Ectodermal cell (in vitro differentiated cells): ENCODE measurements around the gene ZNF208. TPM values are rescaled to one million over a fixed set of nuclear protein-coding genes. Genes with fewer than 3 reads are reported as not detected.
A peak's percentile ranks its signal among the peaks of the same experiment; 100 is the strongest.
"Not testable (repeated sequence)": the region's sequence is repeated elsewhere in the genome, so short reads cannot be mapped to it uniquely, and the experiment has no call there.

Experiments used
- H3K27ac ChIP-seq: 2 replicates; pipeline ENCODE4 v1.7.0; 2013; ENCODE audit warnings: mild to moderate bottlenecking, low read depth, low read length; ENCODE audit not compliant: insufficient read depth, poor library complexity, severe bottlenecking
- H3K27me3 ChIP-seq: 2 replicates; pipeline ENCODE4 v1.7.0; 2013; ENCODE audit warnings: mild to moderate bottlenecking, low read length; ENCODE audit not compliant: insufficient read depth, control insufficient read depth, poor library complexity, severe bottlenecking
- H3K36me3 ChIP-seq: one replicate; pipeline ENCODE4 v1.7.0; 2013; ENCODE audit warnings: low read length; ENCODE audit not compliant: control insufficient read depth, insufficient read depth
- H3K4me1 ChIP-seq: one replicate; pipeline ENCODE4 v1.7.0; 2013; ENCODE audit warnings: low read length; ENCODE audit not compliant: control insufficient read depth, insufficient read depth
- H3K4me3 ChIP-seq: 2 replicates; pipeline ENCODE4 v1.7.0; 2013; ENCODE audit warnings: low read depth, low read length, control low read depth; ENCODE audit not compliant: insufficient read depth
- H3K9me3 ChIP-seq: 2 replicates; pipeline ENCODE4 v1.7.0; 2013; ENCODE audit warnings: mild to moderate bottlenecking, low read length, moderate library complexity; ENCODE audit not compliant: control insufficient read depth
- WGBS, 2 experiments: methylation state at CpG; one replicate each; pipeline ENCODE4 v1.1.7; 2013; ENCODE audit warnings: missing lambda C conversion rate in 2 of 2; 5-methylcytosine and 5-hydroxymethylcytosine counted together
- polyA plus RNA-seq, 4 experiments: library from polyadenylated mRNA; stranded (reverse); fragments of 50-300 nt; gene quantifications; one replicate each; pipeline ENCODE4 v1.2.3, GENCODE V29; 2013

The ZNF208 gene
- polyA plus RNA-seq (2013, experiment 1 of 4), result 2.6 TPM
- 2.1 TPM for polyA plus RNA-seq (2013, experiment 2 of 4)
- polyA plus RNA-seq (2013, experiment 3 of 4), result 1.2 TPM
- polyA plus RNA-seq (2013, experiment 4 of 4), result 0.77 TPM

DNA sequence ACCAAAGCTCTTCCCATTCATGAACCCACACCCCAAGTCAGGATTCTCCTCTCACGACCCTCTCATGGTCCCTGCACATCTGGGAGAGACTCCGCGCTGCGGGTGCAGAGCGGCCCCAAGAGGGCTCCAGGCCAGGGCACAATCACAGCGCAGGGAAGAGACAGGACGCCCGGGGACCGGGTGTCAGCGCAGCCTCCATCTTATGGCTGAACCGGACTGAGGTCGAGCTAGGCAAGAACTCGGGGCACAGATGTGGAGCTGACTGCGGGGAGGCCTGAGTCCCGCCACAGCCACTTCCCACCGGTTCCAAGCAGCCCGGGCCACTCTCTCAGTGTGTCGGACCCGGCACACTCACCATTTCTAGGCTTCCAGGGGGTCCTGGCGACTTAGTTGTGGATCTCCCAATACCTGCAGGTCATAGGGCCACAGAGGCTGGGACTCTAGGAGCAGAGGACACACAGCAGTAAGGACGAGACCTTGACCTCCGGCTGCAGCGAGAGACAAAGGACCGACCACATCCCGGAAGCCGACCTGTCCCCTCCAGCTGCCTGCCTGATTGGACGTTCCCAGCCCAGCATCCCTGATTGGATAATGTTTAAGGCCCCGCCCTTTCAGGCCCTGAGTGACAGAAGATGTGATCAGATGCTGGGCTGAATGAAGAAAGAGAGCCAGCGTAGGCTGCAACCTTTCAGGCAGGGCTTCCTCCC, at the start of gene ZNF208:
Gene ZNF208, minus strand, starts transcription at position 507 of the 707 bp plus-strand sequence. Its CDS starts 149 bp downstream, at position 358.
- H3K9me3 ChIP-seq, H3K4me1 ChIP-seq, H3K27ac ChIP-seq, H3K27me3 ChIP-seq, H3K36me3 ChIP-seq: not testable (repeated sequence)
- 74 to 75% methylated on average over 29 of the region's 29 CpGs for WGBS, 2 experiments
- H3K4me3 ChIP-seq, result peak within 1 kb of the TSS; percentile 13

GRCh38 chr19:22052644-22053013, 41.9 kb upstream of the ZNF208 start:
- WGBS, 2 experiments, result 68% methylated on average over 19 to 20 of the region's 20 CpGs
- H3K4me1 ChIP-seq, result no peaks in the 10 kb centered on the region
- H3K4me3 ChIP-seq, result peak overlapping the region; percentile 8
- no peaks in the 10 kb centered on the region for H3K27me3 ChIP-seq
- no peaks in the 10 kb centered on the region for H3K36me3 ChIP-seq
- H3K9me3 ChIP-seq, result no peaks in the 10 kb centered on the region
- H3K27ac ChIP-seq, result no peak overlapping the region

GRCh38 chr19:22041151-22041550, 30.4 kb upstream of the ZNF208 start:
- not testable (repeated sequence) for H3K36me3 ChIP-seq, H3K9me3 ChIP-seq, H3K27me3 ChIP-seq, H3K27ac ChIP-seq, H3K4me3 ChIP-seq, H3K4me1 ChIP-seq
- 53 to 56% methylated on average over 3 of the region's 3 CpGs for WGBS, 2 experiments

GRCh38 chr19:22030680-22031079, 19.9 kb upstream of the ZNF208 start:
- Histone ChIP-seq H3K27ac (no peak overlapping the region), H3K4me1 (no peaks in the 10 kb centered on the region), H3K9me3 (peaks cover 15% of the 10 kb centered on the region), H3K27me3 (no peaks in the 10 kb centered on the region), H3K36me3 (no peaks in the 10 kb centered on the region), H3K4me3 (no peak overlapping the region)

DNA sequence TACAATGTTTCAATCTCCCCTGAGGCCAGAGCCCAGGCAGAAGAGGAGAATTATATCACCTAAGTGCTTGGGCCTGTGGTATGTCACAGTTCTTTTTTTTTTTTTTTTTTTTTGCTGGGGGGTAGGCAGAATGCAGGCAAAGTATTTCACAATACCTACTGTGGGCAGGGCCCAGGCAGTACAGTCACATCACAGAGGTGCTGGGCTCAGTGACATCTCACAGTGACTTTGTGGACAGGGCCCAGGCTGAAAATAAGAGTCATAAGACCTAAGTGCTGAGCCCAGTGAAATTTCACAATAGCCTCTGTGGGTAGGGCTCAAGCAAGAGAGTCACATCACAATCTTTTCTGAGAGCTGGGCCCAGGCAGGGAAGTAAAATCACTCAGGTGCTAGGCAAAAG, 15.9 kb upstream of the ZNF208 start:
- no peaks in the 10 kb centered on the region for H3K4me1 ChIP-seq
- H3K27ac ChIP-seq, result no peak overlapping the region
- H3K9me3 ChIP-seq, result peaks cover 10% of the 10 kb centered on the region
- H3K27me3 ChIP-seq, result no peaks in the 10 kb centered on the region
- H3K4me3 ChIP-seq, result no peak overlapping the region
- H3K36me3 ChIP-seq, result no peaks in the 10 kb centered on the region

GRCh38 chr19:22025539-22025938, 14.8 kb upstream of the ZNF208 start:
- not testable (repeated sequence) for H3K36me3 ChIP-seq, H3K27me3 ChIP-seq, H3K27ac ChIP-seq, H3K4me1 ChIP-seq, H3K9me3 ChIP-seq, H3K4me3 ChIP-seq
- 77 to 83% methylated on average over 1 of the region's 1 CpG for WGBS, 2 experiments

DNA sequence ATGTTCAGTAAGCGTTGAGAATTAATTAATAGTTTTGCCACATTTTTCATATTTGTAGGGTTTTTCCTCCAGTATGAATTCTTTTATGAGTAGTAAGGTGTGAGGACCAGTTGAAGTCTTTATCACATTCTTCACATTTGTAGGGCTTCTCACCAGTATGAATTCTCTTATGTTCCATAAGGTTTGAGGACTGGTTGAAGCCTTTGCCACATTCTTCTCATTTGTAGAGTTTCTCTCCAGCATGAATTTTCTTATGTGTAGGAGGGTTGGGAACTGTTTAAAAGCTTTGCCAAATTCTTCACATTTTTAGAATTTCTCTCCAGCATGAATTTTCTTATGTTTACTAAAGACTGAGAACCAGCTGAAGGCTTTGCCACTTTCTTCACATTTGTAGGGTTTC, 40.3 kb downstream of the ZNF208 start:
- Histone ChIP-seq H3K4me3 (no peak overlapping the region), H3K36me3 (no peaks in the 10 kb centered on the region), H3K27me3 (no peaks in the 10 kb centered on the region), H3K9me3 (peaks cover 18% of the 10 kb centered on the region), H3K27ac (no peak overlapping the region), H3K4me1 (no peaks in the 10 kb centered on the region)
- WGBS, 2 experiments, result 83% methylated on average over 1 of the region's 1 CpG; no CpG with 5 or more reads in 1 of the 2 experiments

GRCh38 chr19:21947775-21948174, 63.0 kb downstream of the ZNF208 start:
- peaks cover 20% of the 10 kb centered on the region for H3K9me3 ChIP-seq
- no peaks in the 10 kb centered on the region for H3K36me3 ChIP-seq
- H3K27me3 ChIP-seq, result no peaks in the 10 kb centered on the region
- H3K4me3 ChIP-seq, result no peak overlapping the region
- H3K27ac ChIP-seq, result no peak overlapping the region
- 71 to 72% methylated on average over 8 of the region's 8 CpGs for WGBS, 2 experiments
- H3K4me1 ChIP-seq, result no peaks in the 10 kb centered on the region

DNA sequence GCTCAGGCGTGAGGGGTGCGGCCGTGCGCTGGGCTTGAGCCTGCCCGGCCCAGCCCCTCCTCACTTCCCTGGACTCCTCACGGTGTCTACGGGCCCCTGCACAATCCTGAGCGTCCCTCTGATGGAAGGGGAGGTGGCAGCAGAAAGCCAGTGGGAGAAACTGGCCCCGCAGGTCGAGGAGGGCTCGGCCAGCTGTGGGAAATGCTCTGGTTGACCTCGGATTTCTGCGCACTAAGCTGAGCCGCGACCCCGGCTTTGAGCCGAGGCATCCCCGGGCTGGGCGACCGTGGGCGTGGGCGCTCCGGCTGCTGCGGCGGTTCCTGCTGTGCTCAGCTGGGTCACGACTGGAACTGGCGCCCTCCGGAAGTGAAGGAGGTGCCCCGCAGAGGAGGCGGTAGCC, 70.1 kb downstream of the ZNF208 start:
- no peaks in the 10 kb centered on the region for H3K27me3 ChIP-seq
- no peak overlapping the region for H3K4me3 ChIP-seq
- H3K36me3 ChIP-seq, result no peaks in the 10 kb centered on the region
- H3K27ac ChIP-seq, result no peak overlapping the region
- H3K9me3 ChIP-seq, result peaks cover 5% of the 10 kb centered on the region
- H3K4me1 ChIP-seq, result no peaks in the 10 kb centered on the region
- WGBS, 2 experiments, result 85 to 87% methylated on average over 30 of the region's 30 CpGs

GRCh38 chr19:21934593-21934992, 76.2 kb downstream of the ZNF208 start:
- H3K27me3 ChIP-seq, result no peaks in the 10 kb centered on the region
- WGBS, 2 experiments, result 66% methylated on average over 4 of the region's 4 CpGs
- no peak overlapping the region for H3K27ac ChIP-seq
- no peaks in the 10 kb centered on the region for H3K4me1 ChIP-seq
- H3K4me3 ChIP-seq, result no peak overlapping the region
- peaks cover 5% of the 10 kb centered on the region for H3K9me3 ChIP-seq
- H3K36me3 ChIP-seq, result no peaks in the 10 kb centered on the region

- Histone ChIP-seq H3K4me3 (no peak overlapping the region), H3K27ac (no peak overlapping the region), H3K4me1 (no peaks in the 10 kb centered on the region), H3K27me3 (no peaks in the 10 kb centered on the region), H3K9me3 (peaks cover 6% of the 10 kb centered on the region), H3K36me3 (no peaks in the 10 kb centered on the region)
- 92 to 93% methylated on average over 5 of the region's 5 CpGs for WGBS, 2 experiments
Measured at GRCh38 chr19:21934131-21934530, 76.6 kb downstream of the ZNF208 start.
